HL-60 (cell line): Measurements from ENCODE around the gene CDHR3.

ENCODE experiments used
- DNase-seq, 2 experiments: peaks; one replicate each; pipeline ENCODE4 v3.0.0-alpha.2; 2010 to 2020; ENCODE audit warnings: low read depth in 1 of 2, low spot score in 1 of 2
- H3K27ac ChIP-seq: fragments of 250-450 bp; sonication (Bioruptor Pico); replicated peaks from 2 replicates; pipeline ENCODE4 v1.5.1; 2020; ENCODE audit warnings: mild to moderate bottlenecking, moderate library complexity
- H3K27me3 ChIP-seq: fragments of 250-450 bp; sonication (Bioruptor Pico); 2 replicates; pipeline ENCODE4 v1.5.1; 2021; ENCODE audit warnings: mild to moderate bottlenecking, moderate library complexity; ENCODE audit not compliant: insufficient read depth, poor library complexity, severe bottlenecking
- H3K4me3 ChIP-seq: replicated peaks from 2 replicates; pipeline ENCODE4 v1.5.1; 2011; ENCODE audit warnings: mild to moderate bottlenecking, control low read depth, low read length; ENCODE audit not compliant: insufficient read depth
- CTCF ChIP-seq: IDR thresholded peaks from one replicate; pipeline ENCODE4 v1.5.1; 2011; ENCODE audit warnings: low read length, control low read depth, inconsistent platforms; ENCODE audit not compliant: insufficient read depth
- GABPA ChIP-seq: IDR thresholded peaks from 2 replicates; pipeline ENCODE4 v1.6.1; 2012; ENCODE audit warnings: low read depth
- POLR2AphosphoS5 ChIP-seq: IDR thresholded peaks from 2 replicates; pipeline ENCODE4 v1.6.1; 2012; ENCODE audit warnings: low read depth
- REST ChIP-seq: IDR thresholded peaks from 2 replicates; pipeline ENCODE4 v1.6.1; 2012; ENCODE audit warnings: low read depth; ENCODE audit not compliant: insufficient replicate concordance
- SPI1 ChIP-seq: IDR thresholded peaks from 2 replicates; pipeline ENCODE4 v1.6.1; 2012; ENCODE audit warnings: low read depth, mild to moderate bottlenecking, borderline replicate concordance

CDHR3 gene

GRCh38 chr7:106076537-106076936, 113.5 kb downstream of the CDHR3 start:
- Histone ChIP-seq H3K4me3 (no peak overlapping the region), H3K27ac (no peak overlapping the region), H3K27me3 (no peaks in the 10 kb centered on the region)
- DNase-seq, result no peak
- TF ChIP-seq GABPA (no peak), POLR2AphosphoS5 (no peak), CTCF (no peak), REST (no peak), SPI1 (no peak)

- DNase-seq, result no peak
- Histone ChIP-seq H3K4me3 (no peak overlapping the region), H3K27ac (no peak overlapping the region)
Measured at GRCh38 chr7:106080300-106080987, 117.4 kb downstream of the CDHR3 start.

More at GRCh38 chr7:106080300-106080987, 117.4 kb downstream of the CDHR3 start:
- H3K27me3 ChIP-seq, result no peaks in the 10 kb centered on the region
- TF ChIP-seq SPI1 (no peak), POLR2AphosphoS5 (no peak), CTCF (no peak), REST (no peak), GABPA (no peak)
